GM21528 (cell line): ENCODE results near the gene ZBTB2.
A peak's percentile ranks its signal among the peaks of the same experiment; 100 is the strongest.
"Not testable (repeated sequence)": the region's sequence is repeated elsewhere in the genome, so short reads cannot be mapped to it uniquely, and the experiment has no call there.

ENCODE experiments used
- ATAC-seq: cut with Tn5 transposase; IDR thresholded peaks from one replicate; pipeline ENCODE4 v1.9.1; 2021; ENCODE audit warnings: mild to moderate bottlenecking, moderate library complexity; ENCODE audit not compliant: unreplicated experiment, low FRiP score

The ZBTB2 gene

DNA sequence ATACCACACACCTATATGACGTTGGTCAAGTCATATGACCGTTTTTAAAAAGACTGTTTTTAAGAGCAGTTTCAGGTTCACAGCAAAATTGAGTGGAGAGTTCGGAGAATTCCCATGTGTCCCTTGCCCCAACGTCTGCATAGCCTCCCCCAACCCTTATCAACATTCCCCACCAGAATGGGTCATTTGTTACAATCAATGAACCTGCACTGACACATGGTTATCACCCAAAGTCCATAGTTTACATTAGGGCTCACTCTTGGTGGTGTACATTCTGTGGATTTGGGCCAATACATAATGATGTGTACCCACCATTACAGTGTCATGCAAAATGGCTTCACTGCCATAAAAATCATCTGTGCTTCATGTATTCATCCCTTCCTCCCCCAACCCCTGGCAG, 52.0 kb downstream of the ZBTB2 start:
- no peak for ATAC-seq

GRCh38 chr6:151338651-151339200, 52.6 kb downstream of the ZBTB2 start:
- ATAC-seq: no peak

DNA sequence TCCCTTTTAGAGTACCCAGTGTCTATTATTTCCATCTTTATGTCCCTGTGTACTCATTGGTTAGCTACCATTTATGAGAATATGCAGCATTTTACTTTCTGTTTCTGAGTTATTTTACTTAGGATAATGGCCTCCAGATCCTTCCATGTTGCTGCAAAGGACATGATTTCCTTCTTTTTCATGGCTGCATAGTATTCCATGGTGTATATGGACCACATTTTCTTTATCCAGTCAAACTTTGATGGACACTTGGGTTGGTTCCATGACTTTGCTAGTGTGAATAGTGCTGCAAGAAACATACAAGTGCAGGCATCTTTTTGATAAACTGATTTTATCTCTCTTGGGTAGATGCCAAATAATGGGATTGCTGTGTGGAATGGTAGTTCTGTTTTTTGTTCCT, 55.4 kb downstream of the ZBTB2 start:
- ATAC-seq: no peak

DNA sequence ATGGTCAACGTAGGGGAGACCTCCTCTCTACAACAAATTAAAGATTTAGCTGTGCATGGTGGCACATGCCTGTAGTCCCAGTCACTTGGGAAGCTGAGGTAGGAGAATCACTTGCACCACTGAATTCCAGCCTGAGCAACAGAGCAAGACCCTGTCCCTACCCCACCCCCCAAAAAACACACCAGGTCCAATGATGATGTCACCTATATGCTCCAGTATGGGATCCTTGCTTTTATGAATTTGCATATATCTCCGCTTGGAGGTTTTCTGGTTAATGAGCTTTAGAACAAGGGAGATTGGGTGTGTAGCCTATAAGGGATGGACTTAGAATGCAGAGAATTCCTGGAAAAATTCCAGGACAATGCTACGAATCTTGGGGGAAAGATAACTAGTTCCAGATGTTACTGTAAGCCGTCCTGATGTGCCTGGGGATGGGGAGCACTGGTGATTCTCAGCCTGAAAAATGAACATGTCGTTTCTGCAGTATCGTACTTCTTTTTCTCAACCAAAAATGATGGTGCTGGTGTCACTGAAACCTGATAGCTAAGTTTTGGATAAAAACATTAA, 61.1 kb downstream of the ZBTB2 start:
- no peak for ATAC-seq

DNA sequence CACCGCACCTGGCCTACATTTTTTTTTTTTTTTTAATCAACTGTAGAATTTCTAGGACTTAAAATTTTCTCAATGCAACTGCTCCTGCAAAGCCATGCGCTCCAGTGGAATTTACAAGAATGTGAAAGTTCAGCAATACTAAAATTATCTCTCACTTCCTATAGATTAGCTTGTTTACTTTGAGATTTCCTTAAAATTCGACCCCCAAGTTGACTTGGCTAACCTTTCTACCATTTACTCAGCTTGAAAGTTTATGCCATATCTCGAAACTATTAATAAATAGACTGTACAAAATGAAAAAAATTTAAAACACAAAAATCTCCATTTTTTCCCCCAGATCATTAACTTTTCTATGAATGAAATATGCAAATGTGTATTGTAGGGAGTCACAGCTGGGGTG, 64.3 kb downstream of the ZBTB2 start:
- ATAC-seq: no peak

- ATAC-seq: no peak
Observed at GRCh38 chr6:151326116-151326825, 65.1 kb downstream of the ZBTB2 start.

DNA sequence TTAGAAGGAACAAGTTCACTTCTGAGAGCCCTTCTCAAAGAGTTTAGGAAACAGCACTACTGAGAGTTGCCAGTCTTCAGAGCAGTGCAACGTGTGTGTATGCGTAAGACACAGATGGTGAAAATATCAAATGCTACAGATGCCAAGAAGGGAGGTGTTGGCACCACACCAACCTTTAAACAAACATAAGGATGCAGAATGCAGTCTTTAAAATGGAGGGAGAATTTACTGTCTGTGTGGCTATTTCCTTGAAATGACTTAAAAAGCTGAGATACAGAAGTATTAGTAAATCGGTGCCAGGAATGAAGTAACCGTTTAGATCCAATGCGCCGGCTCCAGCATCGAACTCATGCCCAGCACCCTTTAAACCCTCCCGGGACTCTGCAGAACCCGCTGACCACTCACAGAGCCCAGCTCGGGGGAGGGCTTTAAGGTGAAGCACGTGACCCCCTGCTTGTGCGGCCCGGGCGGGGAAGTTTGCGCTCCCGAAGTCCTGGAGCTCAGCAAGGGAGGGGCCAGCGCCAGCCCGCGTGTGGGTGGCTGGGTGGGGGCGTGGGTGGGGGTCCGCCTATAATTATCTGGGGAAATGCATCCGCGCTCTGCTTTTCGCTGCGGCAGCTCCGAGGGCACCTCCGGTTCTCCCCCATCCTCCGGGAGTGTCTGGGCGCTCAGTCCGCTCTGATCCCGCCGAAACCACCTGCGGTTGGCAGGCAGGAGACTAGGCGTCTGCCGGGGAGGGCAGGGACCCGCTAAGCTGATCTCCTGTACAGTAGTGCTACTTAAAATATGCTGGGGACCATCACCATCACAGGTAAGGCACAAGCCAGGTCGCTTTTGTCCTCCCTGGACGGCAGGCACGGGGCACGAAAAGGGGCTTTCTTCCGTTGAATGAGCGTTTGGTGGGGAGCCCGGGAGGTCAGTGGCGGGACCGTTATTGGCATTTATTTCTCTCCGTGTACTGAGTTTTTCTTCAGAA, 66.0 kb downstream of the ZBTB2 start:
- ATAC-seq: no peak

GRCh38 chr6:151324488-151324825, 66.9 kb downstream of the ZBTB2 start:
- ATAC-seq: no peak

DNA sequence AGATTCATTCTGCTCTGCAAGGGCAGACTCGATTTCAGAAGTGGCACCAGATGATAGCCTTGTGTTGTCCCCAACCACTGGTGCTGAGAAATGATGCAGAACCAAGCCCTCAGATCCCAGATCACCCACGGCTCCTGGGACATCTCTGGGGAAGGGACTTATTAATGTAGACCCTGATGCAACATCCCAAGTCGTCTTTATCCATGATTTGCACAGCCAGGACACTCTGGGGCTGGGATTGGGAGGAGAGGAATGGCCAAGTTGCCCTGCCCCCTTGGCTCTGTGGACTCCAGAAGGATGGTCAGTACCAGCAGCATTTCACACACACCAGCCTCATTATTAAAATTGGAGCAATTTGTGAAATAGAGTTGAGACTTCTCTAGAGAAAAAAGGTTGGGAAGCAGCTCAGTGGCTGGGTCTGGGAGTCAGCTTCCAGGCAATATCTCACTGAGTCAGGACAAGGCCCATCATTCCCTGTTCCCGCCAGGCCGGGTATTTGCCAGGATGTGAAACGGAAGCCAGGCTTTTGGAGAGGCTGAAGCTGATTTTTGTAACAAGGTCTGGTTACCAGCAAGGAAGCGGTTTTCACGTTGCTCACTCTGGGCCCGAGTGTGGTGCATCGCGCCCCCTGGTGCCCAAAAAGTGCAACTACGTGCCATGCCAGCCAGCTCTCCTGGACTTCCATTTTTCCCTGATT, 67.4 kb downstream of the ZBTB2 start:
- peak; percentile 79 for ATAC-seq

DNA sequence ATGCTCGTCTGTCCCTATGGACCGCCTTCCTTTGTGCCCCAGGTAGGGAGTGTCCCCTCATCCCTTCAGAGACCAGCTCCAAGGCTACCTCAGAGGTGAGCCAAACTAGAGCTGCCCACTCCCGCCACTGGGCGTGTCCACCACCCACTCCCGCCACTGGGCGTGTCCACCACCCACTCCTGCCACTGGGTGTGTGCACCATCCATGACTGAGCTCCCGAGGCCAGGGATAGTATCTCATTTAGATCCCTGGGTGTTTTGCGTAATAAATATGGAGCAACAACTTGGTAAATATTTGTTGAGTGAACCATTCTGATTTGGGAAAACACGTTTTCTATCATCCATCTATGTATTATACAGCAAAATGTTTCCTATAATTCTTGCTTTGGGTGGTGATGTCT, 68.8 kb downstream of the ZBTB2 start:
- ATAC-seq: no peak

GRCh38 chr6:151321438-151321837, 69.9 kb downstream of the ZBTB2 start:
- no peak for ATAC-seq

DNA sequence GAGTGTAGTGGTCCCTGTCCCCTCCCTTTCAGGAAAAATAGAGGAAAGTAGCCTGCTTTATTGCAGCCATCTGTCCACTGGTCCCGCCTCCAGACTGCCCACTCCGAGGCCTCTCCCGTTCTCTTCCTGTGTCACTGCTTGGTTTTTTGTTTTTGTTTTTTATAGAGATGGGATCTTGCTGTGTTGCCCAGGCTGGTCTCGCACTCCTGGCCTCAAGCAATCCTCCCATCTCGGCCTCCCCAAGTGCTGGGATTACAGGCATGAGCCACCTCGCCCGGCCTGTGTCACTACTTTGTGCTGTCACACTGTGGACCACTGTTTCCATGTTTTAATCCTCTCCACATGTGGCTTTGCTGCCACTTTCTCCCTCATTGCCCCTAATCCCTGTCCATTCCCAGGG, 71.2 kb downstream of the ZBTB2 start:
- no peak for ATAC-seq

DNA sequence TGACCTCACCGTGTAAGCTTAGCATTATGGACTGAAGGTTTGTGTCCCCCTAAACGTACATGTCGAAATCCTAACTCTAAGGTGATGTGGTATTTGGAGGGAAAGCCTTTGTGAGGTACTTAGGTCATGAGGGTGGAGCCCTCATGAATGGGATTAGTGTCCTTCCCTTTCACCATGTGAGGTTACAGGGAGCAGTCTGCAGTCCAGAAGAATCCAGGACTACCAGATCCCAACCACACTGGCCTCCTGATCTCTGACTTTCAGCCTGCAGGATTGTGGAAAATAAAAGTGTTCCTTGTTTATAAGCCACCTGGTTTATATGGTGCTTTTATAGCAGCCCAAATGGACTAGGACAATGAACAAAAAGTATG, 73.4 kb downstream of the ZBTB2 start:
- no peak for ATAC-seq

DNA sequence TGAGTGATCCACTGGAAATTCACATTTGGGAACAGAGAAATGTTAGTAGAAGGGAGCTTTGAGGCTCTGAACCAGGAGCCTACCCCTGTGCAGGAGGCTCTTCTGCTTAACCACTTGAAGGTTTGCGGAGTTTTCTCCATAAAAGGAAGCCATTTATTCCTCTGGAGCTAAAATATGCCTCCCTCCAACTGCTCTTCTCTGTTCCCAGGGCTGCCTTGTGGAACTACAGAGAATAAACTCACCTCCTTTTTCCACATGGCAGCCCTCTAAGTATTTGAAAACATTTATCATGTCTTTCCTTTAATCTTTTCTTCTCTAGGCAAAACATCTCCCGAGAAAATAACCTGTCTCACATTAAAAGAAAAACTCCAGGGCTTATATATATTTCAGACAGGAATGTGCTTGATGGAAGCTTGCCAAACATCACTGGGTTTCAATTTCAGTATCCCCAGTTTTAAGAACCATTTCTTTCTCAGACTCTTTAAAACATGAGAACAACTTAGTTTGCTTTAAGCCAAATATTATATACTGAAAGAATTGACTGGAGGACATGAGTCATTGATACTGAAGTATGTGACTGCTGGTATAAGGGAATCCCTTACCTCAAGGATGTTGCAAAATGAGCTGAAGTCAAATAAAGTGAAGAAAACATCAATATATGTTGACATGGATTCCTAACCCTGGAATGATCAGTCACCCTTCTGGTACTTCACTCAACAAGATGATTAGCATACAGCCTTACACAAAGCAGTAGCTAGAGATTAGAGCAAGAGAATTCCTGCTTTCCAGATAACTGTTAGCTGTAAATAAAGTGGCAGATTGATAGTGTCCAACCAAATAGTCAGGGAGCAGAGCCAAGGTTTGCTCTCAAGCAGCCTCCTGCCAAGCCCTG, 74.0 kb downstream of the ZBTB2 start:
- ATAC-seq: no peak

DNA sequence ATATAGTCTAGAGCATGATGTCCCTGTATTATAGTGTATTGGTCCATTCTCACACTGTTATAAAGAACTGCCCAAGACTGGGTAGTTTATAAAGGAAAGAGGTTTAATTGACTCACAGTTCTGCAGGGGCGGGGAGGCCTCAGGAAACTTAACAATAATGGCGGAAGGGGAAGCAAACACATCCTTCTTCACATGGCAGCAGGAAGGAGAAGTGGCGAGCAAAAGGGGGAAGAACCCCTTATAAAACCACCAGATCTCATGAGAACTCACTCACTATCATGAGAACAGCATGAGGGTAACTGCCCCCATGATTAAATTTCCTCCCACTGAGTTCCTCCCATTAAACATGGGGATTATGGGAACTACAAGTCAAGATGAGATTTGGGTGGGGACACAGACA, 75.7 kb downstream of the ZBTB2 start:
- ATAC-seq: not testable (repeated sequence)
